Measurements from ENCODE around the gene LURAP1L. TPM values are rescaled to one million over a fixed set of nuclear protein-coding genes. Genes with fewer than 3 reads are reported as not detected.

The LURAP1L gene
- total RNA-seq, 4 donors from 2014 or later: 2.3 to 4.7 (median 3.2) TPM

DNA sequence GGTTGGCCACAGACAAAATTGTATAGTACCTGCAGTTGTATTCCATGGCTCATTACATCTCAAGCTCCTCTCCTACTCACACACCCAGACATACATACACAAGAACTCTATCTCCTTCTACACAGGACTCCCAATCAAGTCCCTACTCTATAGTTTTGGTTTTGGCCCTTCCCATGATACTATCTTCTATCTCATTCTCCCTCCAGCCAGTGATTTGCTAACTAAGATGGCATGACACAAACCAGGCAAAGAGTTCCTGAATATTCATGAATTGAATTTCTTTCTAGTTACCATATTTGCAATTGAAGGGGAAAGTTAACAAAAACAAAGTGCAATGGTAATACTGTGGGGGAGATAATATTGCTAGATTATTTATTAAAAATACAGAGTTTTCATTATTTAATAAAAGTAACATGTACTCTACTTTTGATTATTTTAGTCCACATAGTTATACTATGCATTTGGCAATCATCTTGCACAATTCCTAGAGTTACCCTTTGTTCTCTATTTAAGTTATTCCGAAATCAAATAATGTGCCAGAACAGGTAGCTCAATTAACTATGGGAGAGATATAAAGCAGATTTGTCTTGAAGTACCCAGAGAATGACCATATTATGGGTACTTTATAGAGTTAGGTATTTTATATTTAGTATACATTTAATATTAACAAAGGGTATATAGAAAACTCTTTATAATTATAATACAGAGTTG lies 9.6 kb upstream of the LURAP1L start:
- Histone ChIP-seq H3K27me3 (no peaks in the 10 kb centered on the region), H3K27ac (no peak overlapping the region), H3K4me3 (replicated peaks in 1 of 3) (no peak overlapping the region), H3K36me3 (no peaks in the 10 kb centered on the region), H3K4me1 (peaks cover 0 to under 1% of the 10 kb centered on the region in 2 donors), H3K9me3 (no peaks in the 10 kb centered on the region)
- intact Hi-C loops (cut with DNase I): no loop called here
- TF ChIP-seq POLR2A (IDR thresholded peaks at IDR 0.05): no peak
- WGBS, 2 donors: 95 to 98% methylated on average over 1 of the region's 1 CpG
- no peak for DNase-seq

DNA sequence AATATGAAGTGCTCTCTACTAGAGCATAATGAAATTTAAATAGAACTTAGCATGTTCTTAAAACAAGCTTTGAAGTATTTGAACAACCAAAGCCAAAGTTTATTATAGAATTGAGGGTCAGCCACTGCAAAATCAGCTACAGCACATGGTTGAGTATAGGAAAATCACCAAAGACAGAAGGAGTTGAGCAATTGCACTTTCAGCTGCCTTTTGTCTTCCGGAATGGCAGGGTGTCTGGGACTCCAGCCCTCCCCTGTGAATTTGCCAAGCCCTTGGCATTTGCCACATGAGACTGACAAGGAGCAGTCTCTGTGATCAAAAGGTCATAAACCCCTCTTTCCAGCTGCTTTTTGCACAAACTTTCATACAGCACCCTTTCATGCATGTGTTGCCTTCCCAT lies 8.5 kb upstream of the LURAP1L start:
- Histone ChIP-seq H3K4me1 (no peaks in the 10 kb centered on the region), H3K9me3 (no peaks in the 10 kb centered on the region), H3K36me3 (no peaks in the 10 kb centered on the region), H3K4me3 (replicated peaks in 1 of 3) (no peak overlapping the region), H3K27ac (no peak overlapping the region), H3K27me3 (no peaks in the 10 kb centered on the region)
- intact Hi-C loops (cut with DNase I): no loop called here
- 32 to 38% methylated on average over 1 of the region's 1 CpG for WGBS, 2 donors
- TF ChIP-seq CTCF (IDR thresholded peaks at IDR 0.05) (no peak), POLR2A (IDR thresholded peaks at IDR 0.05) (no peak)
- no peak for DNase-seq

DNA sequence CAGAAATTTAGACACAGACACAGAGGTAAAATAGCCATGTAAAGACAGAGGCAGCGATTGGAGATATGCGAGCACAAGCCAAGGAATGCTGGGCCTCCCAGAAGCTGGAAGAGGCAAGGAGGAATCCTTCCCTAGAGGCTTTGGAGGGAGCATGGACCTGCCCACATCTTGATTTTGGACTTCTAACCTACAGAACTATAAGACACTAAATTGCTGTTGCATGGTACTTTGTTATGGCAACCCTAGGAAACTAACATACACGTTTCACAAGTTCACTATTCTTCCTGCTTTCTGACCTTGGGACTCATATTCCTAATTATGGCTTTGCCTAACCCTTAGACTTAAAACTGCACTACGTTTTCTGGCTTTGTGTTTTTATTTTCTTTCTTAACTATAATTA lies 4.6 kb upstream of the LURAP1L start:
- Histone ChIP-seq H3K4me1 (no peaks in the 10 kb centered on the region), H3K4me3 (replicated peaks in 1 of 3) (no peak overlapping the region), H3K36me3 (no peaks in the 10 kb centered on the region), H3K9me3 (no peaks in the 10 kb centered on the region), H3K27ac (no peak overlapping the region), H3K27me3 (no peaks in the 10 kb centered on the region)
- TF ChIP-seq CTCF (IDR thresholded peaks at IDR 0.05) (no peak), POLR2A (IDR thresholded peaks at IDR 0.05) (no peak)
- 89 to 91% methylated on average over 4 of the region's 4 CpGs for WGBS, 2 donors
- intact Hi-C loops (cut with DNase I): no loop called here
- DNase-seq: no peak

DNA sequence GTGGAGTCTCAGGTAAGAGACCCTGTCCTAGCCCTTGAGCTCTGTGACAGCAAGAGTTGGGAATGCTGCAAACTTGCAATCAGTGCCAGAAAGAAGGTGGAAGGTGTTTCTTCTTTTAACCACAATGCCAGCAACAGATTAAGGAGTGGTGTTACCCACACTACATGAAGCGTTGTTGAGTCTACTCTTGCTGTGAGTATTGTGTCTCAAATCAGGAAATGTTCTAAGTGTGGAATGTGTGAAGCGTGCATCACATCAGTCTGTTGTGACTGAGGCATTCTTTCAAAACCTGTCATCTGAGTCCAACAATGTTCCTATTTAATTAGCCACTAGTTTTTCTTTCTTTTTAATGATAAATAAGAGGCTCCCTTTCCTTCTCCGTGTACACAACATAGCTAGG lies 2.9 kb upstream of the LURAP1L start:
- DNase-seq: no peak
- TF ChIP-seq POLR2A (IDR thresholded peaks at IDR 0.05): no peak
- no peak for TF ChIP-seq CTCF (IDR thresholded peaks at IDR 0.05)
- H3K4me3 ChIP-seq (replicated peaks in 1 of 3): no peak overlapping the region
- 64 to 65% methylated on average over 3 of the region's 3 CpGs for WGBS, 2 donors
- no peaks in the 10 kb centered on the region for H3K27me3 ChIP-seq
- no peaks in the 10 kb centered on the region for H3K9me3 ChIP-seq
- H3K27ac ChIP-seq: no peak overlapping the region
- H3K4me1 ChIP-seq: peaks cover 0 to 4% of the 10 kb centered on the region in 2 donors
- no peaks in the 10 kb centered on the region for H3K36me3 ChIP-seq
- intact Hi-C loops (cut with DNase I): no loop called here

- intact Hi-C loops (cut with DNase I): no loop called here
- H3K27ac ChIP-seq: no peak overlapping the region
- TF ChIP-seq POLR2A (IDR thresholded peaks at IDR 0.05): no peak
- TF ChIP-seq CTCF (IDR thresholded peaks at IDR 0.05): no peak
- H3K4me1 ChIP-seq: peaks cover 0 to 5% of the 10 kb centered on the region in 2 donors
- WGBS, 2 donors: 85 to 86% methylated on average over 2 of the region's 2 CpGs
- H3K4me3 ChIP-seq (replicated peaks in 1 of 3): no peak overlapping the region
- no peak for DNase-seq
- no peaks in the 10 kb centered on the region for H3K9me3 ChIP-seq
- no peaks in the 10 kb centered on the region for H3K27me3 ChIP-seq
- H3K36me3 ChIP-seq: no peaks in the 10 kb centered on the region
Observed at GRCh38 chr9:12773562-12773961, 1.3 kb upstream of the LURAP1L start.

Measured in thyroid gland (tissue), 4 donors.